HepG2 (cell line): Measurements from ENCODE around the gene DDX28. TPM values are rescaled to one million over a fixed set of nuclear protein-coding genes. Genes with fewer than 3 reads are reported as not detected.

Experiments
- GATAD2A ChIP-seq: IDR thresholded peaks from 2 replicates; pipeline ENCODE4 v1.6.1; 2016
- KDM3A ChIP-seq: IDR thresholded peaks from 2 replicates; pipeline ENCODE4 v1.6.1; 2018; ENCODE audit warnings: low read depth, missing compliant biosample characterization
- MAZ ChIP-seq, 2 experiments: sonication (generic) in 1 of 2; formaldehyde crosslinking in 1 of 2; IDR thresholded peaks; 2 replicates each; pipeline versions ENCODE4 v1.5.0 to v1.6.1; 2012 to 2020; ENCODE audit warnings: low read depth in 2 of 2, mild to moderate bottlenecking in 2 of 2, borderline replicate concordance in 1 of 2, improper control_type of control experiment in 1 of 2, low read length in 1 of 2, missing genetic modification reagents in 1 of 2, moderate library complexity in 1 of 2
- RXRA ChIP-seq: sonication (generic); formaldehyde crosslinking; IDR thresholded peaks from 2 replicates; pipeline ENCODE4 v1.5.1; 2020; ENCODE audit warnings: missing genetic modification reagents
- SALL2 ChIP-seq: sonication (generic); formaldehyde crosslinking; IDR thresholded peaks from 2 replicates; pipeline ENCODE4 v1.8.1; 2023; ENCODE audit warnings: mild to moderate bottlenecking, missing genetic modification reagents, inconsistent platforms
- SMAD3 ChIP-seq: sonication (generic); formaldehyde crosslinking; IDR thresholded peaks from 2 replicates; pipeline ENCODE4 v1.4.0; 2020; ENCODE audit warnings: missing genetic modification reagents
- STAG1 ChIP-seq: sonication (generic); formaldehyde crosslinking; IDR thresholded peaks from 2 replicates; pipeline ENCODE4 v1.4.0; 2020; ENCODE audit warnings: missing genetic modification reagents
- WIZ ChIP-seq: sonication (generic); formaldehyde crosslinking; IDR thresholded peaks from 2 replicates; pipeline ENCODE4 v1.5.1; 2020; ENCODE audit warnings: mild to moderate bottlenecking, missing genetic modification reagents
- ZFX ChIP-seq: sonication (generic); formaldehyde crosslinking; IDR thresholded peaks from 2 replicates; pipeline ENCODE4 v1.4.0; 2020; ENCODE audit warnings: mild to moderate bottlenecking, low read depth, missing genetic modification reagents, moderate library complexity
- ZNF232 ChIP-seq: sonication (generic); formaldehyde crosslinking; IDR thresholded peaks from 2 replicates; pipeline ENCODE4 v1.4.0; 2020; ENCODE audit warnings: missing genetic modification reagents, borderline replicate concordance
- ZNF317 ChIP-seq: sonication (generic); formaldehyde crosslinking; IDR thresholded peaks from 2 replicates; pipeline ENCODE4 v1.5.0; 2020; ENCODE audit warnings: mild to moderate bottlenecking, missing genetic modification reagents
- ZNF343 ChIP-seq: sonication (generic); formaldehyde crosslinking; IDR thresholded peaks from 2 replicates; pipeline ENCODE4 v1.4.0; 2020; ENCODE audit warnings: mild to moderate bottlenecking, missing genetic modification reagents
- ZNF501 ChIP-seq: sonication (generic); formaldehyde crosslinking; IDR thresholded peaks from 2 replicates; pipeline ENCODE4 v1.5.1; 2020; ENCODE audit warnings: mild to moderate bottlenecking, moderate library complexity, missing genetic modification reagents
- ZNF530 ChIP-seq: sonication (generic); formaldehyde crosslinking; IDR thresholded peaks from 2 replicates; pipeline ENCODE4 v1.5.0; 2020; ENCODE audit warnings: low read depth, mild to moderate bottlenecking, missing genetic modification reagents
- ZNF572 ChIP-seq: sonication (generic); formaldehyde crosslinking; IDR thresholded peaks from 2 replicates; pipeline ENCODE4 v1.5.1; 2020; ENCODE audit warnings: mild to moderate bottlenecking, missing genetic modification reagents
- ZNF709 ChIP-seq: sonication (generic); formaldehyde crosslinking; IDR thresholded peaks from 2 replicates; pipeline ENCODE4 v1.5.0; 2020; ENCODE audit warnings: mild to moderate bottlenecking, missing genetic modification reagents
- ZNF747 ChIP-seq: sonication (generic); formaldehyde crosslinking; IDR thresholded peaks from 2 replicates; pipeline ENCODE4 v1.8.1; 2023; ENCODE audit warnings: missing genetic modification reagents, mild to moderate bottlenecking, borderline replicate concordance
- ZNF788 ChIP-seq: sonication (generic); formaldehyde crosslinking; IDR thresholded peaks from 2 replicates; pipeline ENCODE4 v1.5.0; 2020; ENCODE audit warnings: mild to moderate bottlenecking, missing genetic modification reagents, borderline replicate concordance
- polyA plus RNA-seq, 8 experiments: library from polyadenylated mRNA; depleted of rRNA in 3 of 8; stranded (reverse) in 7 of 8; unstranded in 1 of 8; fragments of >200 nt; fragmentation: Illumina TruSeq in 4 of 8; extraction: Trizol in 4 of 8; gene quantifications; 2 replicates each; pipeline versions ENCODE4 v1.2.1 to v1.2.3, GENCODE V29; 2011 to 2016; ENCODE audit warnings: low read depth in 4 of 8, missing spikeins in 1 of 8, mixed read lengths in 1 of 8; ENCODE audit not compliant: insufficient read depth in 1 of 8
- total RNA-seq, 5 experiments: library from RNA; depleted of rRNA; stranded (reverse); fragments of >200 nt; fragmentation: Illumina TruSeq; extraction: Trizol; gene quantifications; 2 replicates each; pipeline ENCODE4 v1.2.3, GENCODE V29; 2016; ENCODE audit warnings: low read depth in 1 of 5
- TF ChIP-seq, protein P1 (sequence below): IDR thresholded peaks from 2 replicates; pipeline ENCODE4 v1.6.1; 2016; ENCODE audit warnings: mild to moderate bottlenecking
- TF ChIP-seq, protein P2 (sequence below): sonication (generic); formaldehyde crosslinking; IDR thresholded peaks from 2 replicates; pipeline ENCODE4 v1.5.0; 2020; ENCODE audit warnings: mild to moderate bottlenecking, missing genetic modification reagents, moderate library complexity
- TF ChIP-seq, protein P3 (sequence below): sonication (generic); formaldehyde crosslinking; IDR thresholded peaks from 2 replicates; pipeline ENCODE4 v1.5.0; 2020; ENCODE audit warnings: mild to moderate bottlenecking, missing genetic modification reagents
- TF ChIP-seq, protein P4 (sequence below): sonication (generic); formaldehyde crosslinking; IDR thresholded peaks from 2 replicates; pipeline ENCODE4 v1.4.0; 2020; ENCODE audit warnings: missing genetic modification reagents, low read depth, mild to moderate bottlenecking, borderline replicate concordance

The DDX28 gene
- total and polyA plus RNA-seq, 2 of the 13 experiments (the other 11 are each of a cell fraction or from before 2014, with no cell fraction given) = 14.1 to 16.4 TPM

DNA sequence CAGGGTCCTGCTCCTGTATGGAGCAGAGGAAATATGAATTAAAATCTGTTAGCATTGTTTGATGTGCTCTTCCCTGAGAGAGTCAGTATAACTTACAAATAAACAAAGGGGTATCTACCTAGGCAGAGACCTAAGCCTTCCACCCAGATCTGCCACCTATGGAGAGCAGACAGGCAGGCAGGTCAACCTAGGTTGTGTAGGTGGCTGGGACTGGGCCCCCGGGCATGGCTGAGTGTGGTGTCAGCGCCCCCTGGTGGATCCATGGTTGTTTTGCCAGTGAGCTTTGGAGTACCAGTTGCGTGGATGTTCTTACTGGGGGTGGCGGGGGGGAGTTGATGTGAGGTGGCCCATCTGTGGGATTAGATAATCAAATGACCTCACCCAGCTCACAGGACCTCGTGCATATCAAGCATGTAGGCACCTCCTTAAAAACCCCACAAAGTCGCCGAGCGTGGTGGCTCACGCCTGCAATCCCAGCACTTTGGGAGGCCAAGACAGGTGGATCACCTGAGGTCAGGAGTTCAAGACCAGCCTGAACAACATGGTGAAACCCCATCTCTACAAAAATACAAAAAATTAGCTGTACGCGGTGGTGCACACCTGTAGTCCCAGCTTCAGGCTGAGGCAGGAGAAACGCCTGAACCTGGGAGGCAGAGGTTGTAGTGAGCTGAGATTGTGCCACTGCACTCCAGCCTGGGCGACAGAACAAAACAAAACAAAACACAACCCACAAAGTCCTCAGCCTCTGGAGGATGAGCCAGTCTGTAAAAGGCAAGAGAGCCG lies 17.7 kb upstream of the DDX28 start (continued):
- TF ChIP-seq ZNF530 (CRISPR knock-in tag) (0 out of 2 replicates have a peak, but pooled peaks have one; percentile 33), ZNF343 (CRISPR knock-in tag) (no peak), MAZ (IDR thresholded peaks at IDR 0.05; ENCODE audit: borderline replicate concordance, low read depth, low read length) (peak; percentile 42; the same call in 1 of the 2 replicates), MAZ (CRISPR knock-in tag; IDR thresholded peaks at IDR 0.05; ENCODE audit: low read depth) (peak; percentile 64; the same call in 1 of the 2 replicates), ZNF317 (CRISPR knock-in tag) (0 out of 2 replicates have a peak, but pooled peaks have one; percentile 32), GATAD2A (CRISPR knock-in tag) (peak; percentile 56; the same call in 1 of the 2 replicates), RXRA (CRISPR knock-in tag) (peak; percentile 70; the same call in 1 of the 2 replicates), WIZ (no peak), ZNF747 (CRISPR knock-in tag) (peak; percentile 59; the same call in 1 of the 2 replicates), STAG1 (peak; percentile 97), ZNF788 (CRISPR knock-in tag) (peak; percentile 51; the same call in 1 of the 2 replicates), ZFX (peak; percentile 59; the same call in 1 of the 2 replicates), SALL2 (0 out of 2 replicates have a peak, but pooled peaks have one; percentile 44), ZNF709 (CRISPR knock-in tag) (no peak), ZNF572 (CRISPR knock-in tag) (0 out of 2 replicates have a peak, but pooled peaks have one; percentile 61), ZNF232 (CRISPR knock-in tag) (no peak), ZNF501 (CRISPR knock-in tag) (peak; percentile 81), SMAD3 (CRISPR knock-in tag) (no peak), KDM3A (0 out of 2 replicates have a peak, but pooled peaks have one; percentile 60)
- TF ChIP-seq, protein P1, sequence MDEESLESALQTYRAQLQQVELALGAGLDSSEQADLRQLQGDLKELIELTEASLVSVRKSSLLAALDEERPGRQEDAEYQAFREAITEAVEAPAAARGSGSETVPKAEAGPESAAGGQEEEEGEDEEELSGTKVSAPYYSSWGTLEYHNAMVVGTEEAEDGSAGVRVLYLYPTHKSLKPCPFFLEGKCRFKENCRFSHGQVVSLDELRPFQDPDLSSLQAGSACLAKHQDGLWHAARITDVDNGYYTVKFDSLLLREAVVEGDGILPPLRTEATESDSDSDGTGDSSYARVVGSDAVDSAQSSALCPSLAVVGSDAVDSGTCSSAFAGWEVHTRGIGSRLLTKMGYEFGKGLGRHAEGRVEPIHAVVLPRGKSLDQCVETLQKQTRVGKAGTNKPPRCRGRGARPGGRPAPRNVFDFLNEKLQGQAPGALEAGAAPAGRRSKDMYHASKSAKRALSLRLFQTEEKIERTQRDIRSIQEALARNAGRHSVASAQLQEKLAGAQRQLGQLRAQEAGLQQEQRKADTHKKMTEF (CRISPR knock-in tag) = peak; percentile 59; the same call in 1 of the 2 replicates
- TF ChIP-seq, protein P2, sequence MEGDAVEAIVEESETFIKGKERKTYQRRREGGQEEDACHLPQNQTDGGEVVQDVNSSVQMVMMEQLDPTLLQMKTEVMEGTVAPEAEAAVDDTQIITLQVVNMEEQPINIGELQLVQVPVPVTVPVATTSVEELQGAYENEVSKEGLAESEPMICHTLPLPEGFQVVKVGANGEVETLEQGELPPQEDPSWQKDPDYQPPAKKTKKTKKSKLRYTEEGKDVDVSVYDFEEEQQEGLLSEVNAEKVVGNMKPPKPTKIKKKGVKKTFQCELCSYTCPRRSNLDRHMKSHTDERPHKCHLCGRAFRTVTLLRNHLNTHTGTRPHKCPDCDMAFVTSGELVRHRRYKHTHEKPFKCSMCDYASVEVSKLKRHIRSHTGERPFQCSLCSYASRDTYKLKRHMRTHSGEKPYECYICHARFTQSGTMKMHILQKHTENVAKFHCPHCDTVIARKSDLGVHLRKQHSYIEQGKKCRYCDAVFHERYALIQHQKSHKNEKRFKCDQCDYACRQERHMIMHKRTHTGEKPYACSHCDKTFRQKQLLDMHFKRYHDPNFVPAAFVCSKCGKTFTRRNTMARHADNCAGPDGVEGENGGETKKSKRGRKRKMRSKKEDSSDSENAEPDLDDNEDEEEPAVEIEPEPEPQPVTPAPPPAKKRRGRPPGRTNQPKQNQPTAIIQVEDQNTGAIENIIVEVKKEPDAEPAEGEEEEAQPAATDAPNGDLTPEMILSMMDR (CRISPR knock-in tag) = peak; percentile 95
- TF ChIP-seq, protein P3, sequence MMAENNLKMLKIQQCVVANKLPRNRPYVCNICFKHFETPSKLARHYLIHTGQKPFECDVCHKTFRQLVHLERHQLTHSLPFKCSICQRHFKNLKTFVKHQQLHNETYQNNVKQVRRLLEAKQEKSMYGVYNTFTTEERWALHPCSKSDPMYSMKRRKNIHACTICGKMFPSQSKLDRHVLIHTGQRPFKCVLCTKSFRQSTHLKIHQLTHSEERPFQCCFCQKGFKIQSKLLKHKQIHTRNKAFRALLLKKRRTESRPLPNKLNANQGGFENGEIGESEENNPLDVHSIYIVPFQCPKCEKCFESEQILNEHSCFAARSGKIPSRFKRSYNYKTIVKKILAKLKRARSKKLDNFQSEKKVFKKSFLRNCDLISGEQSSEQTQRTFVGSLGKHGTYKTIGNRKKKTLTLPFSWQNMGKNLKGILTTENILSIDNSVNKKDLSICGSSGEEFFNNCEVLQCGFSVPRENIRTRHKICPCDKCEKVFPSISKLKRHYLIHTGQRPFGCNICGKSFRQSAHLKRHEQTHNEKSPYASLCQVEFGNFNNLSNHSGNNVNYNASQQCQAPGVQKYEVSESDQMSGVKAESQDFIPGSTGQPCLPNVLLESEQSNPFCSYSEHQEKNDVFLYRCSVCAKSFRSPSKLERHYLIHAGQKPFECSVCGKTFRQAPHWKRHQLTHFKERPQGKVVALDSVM (CRISPR knock-in tag) = no peak
- TF ChIP-seq, protein P4, sequence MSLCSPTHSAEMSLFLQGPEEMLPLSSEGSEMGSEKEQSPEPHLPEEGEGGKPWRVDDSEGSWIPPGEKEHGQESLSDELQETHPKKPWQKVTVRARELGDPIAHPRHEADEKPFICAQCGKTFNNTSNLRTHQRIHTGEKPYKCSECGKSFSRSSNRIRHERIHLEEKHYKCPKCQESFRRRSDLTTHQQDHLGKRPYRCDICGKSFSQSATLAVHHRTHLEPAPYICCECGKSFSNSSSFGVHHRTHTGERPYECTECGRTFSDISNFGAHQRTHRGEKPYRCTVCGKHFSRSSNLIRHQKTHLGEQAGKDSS (CRISPR knock-in tag) = peak; percentile 92; the same call in 1 of the 2 replicates
